HUDEP-2 (cell line): ENCODE data around the gene OR2T3.
"Not testable (repeated sequence)": the region's sequence is repeated elsewhere in the genome, so short reads cannot be mapped to it uniquely, and the experiment has no call there.

Experiments used
- DNase-seq, 76 experiments: peaks; one replicate each; lab custom pipeline; 2025; ENCODE audit not compliant: unreplicated experiment in 76 of 76; lab: John Stamatoyannopoulos, UW

The OR2T3 gene

DNA sequence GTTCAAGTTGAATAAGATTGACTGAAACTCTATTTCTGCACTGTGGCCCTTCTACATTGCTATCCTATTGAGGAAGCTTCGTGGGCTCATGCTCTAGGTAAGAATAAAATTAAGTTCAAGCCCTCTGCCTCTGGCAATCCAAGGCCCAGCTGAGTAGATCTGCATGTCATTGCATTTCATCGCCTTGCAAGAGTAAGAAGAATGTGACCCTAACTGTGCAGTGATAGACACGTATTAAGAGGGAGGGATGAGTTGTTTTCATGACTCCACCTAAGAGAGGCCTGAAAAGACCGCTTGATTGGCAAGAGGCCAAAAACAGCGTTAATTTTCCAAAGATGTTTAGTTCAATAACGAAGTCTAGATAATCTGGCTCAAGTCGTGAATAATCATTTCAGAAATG, 14.0 kb upstream of the OR2T3 start:
- DNase-seq, result not testable (repeated sequence)

DNA sequence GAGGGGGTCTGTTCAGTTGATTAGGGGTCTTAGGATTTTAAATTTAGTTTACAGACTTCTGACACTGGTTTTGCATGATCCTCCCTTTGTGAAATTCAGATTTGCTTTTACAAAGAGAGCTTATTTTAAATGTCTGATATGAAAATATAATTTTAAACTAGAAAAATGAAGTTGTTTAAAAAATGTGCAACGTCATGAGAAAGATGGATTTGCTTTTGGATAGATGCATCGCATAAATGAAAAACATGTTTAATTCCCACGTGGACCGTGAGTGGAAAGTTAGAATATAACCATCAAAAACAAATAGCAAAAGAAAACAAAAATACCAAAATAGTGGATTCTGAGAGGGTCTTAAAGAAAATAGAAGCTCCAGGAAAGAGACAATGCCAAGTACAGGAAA, 2.0 kb upstream of the OR2T3 start:
- no peak for DNase-seq

DNA sequence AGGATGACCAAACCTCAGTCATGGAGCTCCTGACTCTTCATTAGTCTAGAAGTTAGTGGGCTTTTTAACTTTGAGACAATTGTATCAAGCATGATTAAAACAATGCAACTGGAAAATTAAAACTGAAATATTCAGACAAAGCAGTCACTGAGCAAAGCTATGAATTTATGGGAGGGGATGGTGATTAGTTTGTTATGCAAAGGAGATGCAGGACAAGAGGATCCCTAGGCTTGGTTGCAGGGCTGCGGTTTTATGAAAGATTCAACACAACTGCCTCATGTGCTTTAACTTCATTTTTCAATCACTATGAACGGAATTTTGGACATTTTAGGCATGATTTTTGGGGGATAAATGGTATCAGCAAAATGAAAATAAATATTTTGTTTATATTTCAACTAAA, 1.0 kb upstream of the OR2T3 start:
- not testable (repeated sequence) for DNase-seq

DNA sequence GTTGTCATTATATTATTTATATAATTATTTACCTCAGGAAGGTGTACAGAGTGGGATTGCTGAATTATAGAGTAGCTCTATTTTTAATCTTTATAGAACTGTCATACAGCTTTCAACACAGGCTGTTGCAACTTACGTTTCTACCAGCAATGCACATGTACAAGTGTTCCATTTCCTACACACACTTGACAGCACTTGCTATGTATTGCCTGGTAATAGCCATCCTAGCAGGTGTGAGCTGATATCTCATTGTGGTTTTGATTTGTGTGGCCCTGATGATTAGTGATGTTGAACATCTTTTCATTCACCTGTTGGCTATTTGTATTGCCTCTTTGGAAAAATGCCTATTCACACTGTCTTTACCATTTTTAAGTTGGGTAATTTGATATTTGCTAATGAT, 2.5 kb downstream of the OR2T3 start:
- not testable (repeated sequence) for DNase-seq

DNA sequence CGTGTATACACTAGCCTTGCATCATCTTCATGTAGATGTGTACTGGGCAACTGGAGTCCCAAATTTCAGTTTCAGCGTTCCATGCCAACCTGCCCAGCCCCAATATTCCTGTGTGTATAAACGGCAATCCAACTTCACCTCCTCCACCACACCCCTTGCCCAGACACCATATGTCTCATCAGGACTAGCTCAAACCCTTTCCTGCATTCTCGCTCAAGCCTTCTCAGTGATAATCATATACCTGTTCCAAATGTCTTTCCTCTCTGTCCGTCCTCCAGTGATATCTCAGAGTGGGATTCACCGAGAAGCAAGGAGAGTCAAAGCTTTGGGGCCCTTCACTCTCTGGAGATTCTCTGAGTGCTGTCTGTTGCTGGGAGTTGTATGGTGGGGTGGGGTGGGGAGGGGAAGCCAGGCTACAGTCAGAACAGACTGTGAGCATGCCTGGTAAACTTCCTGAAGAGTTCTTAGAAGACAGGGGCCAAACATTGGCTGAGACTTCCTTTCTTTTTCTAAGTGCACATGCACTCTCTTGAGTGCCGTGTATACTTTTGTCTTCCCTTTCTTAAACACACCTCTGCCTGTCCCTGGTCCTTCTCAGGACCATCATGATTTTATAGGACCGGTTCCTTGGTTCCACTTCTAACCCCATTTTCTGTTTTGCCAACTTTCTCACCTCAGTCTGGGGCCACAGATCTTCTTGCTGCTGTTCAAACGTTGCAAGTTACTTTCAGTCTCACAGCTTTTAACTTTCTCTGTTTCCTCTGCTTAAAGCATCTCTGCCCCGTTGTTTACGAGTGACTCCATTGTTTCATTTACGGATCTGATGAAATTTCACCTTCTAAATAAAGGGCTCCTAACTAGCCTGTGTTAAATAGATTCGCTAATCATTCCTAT, 8.8 kb downstream of the OR2T3 start:
- DNase-seq, result not testable (repeated sequence)

DNA sequence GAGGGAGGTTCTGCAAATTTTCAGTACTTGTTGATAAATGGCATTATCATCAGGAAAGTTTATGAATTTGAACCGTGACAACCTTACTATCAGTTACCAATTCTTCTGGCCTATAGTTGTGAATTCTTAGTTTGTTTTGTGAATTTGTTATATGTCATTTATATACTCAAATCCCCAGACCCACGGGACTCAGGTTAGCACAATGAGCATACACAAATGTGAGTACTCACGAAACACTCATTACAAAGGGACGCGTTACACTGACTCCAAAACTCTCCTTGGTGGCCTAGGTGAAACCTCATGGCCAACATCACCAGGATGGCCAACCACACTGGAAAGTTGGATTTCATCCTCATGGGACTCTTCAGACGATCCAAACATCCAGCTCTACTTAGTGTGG, 15.1 kb downstream of the OR2T3 start, which contains the start of gene OR2T5:
OR2T5 (plus strand) TSS at position 301 of the 400 bp plus-strand sequence; CDS start at position 301, 0 bp downstream.
- DNase-seq, result not testable (repeated sequence)

DNA sequence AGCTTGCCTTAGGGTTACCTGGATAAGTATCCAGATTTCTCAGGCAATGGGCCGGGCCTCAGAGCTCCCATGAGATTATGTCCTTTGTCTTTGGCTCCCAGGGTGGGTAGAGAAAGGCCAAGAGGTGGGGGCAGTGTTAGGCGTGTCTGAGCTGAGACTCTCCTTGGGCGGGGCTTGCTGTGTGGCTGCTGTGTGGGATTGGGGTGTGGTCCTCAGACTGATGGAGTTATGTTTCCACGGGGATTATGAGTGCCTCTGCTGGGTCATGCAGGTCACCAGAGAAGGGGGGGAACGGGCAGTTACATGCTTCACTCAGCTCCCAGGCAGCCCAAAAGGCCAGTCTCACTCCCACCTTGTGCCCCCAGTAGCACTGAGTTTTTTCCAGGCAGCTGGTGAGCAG, 23.5 kb downstream of the OR2T3 start:
- not testable (repeated sequence) for DNase-seq

DNA sequence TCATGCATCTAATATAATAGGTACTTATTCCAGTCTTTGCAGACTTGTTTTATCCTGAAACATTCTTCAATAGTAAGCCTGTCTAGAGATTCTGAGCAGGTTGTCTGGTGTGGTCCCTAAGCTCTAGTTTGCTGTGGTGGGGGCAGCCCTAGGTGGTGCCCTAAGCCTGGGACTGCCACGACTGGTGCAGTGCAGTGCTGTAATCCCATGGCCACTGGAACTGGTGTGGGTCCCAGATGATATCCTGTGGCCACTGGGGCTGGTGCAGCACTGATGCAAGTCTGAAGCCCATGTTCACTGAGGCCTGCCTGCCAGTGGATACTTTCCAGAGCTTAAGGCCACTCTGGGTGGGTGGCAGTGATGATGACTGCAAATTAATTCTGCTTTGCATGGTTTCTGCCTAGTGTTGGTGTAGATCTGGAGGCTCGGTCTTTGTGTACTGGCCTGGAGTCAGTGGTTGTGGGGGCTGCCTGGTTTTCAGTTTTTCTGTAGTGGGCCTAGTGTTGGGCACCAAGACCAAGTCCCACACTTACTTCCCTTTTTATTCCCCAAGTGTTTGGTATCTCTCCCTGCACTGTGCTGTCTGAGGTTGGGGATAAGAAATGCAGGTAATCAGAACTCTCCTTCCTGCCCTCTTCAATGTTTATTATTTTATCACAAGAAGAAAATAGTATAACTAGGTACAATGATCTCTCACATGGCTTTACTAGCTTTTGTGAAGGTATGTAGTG, 27.3 kb downstream of the OR2T3 start:
- DNase-seq, result not testable (repeated sequence)

DNA sequence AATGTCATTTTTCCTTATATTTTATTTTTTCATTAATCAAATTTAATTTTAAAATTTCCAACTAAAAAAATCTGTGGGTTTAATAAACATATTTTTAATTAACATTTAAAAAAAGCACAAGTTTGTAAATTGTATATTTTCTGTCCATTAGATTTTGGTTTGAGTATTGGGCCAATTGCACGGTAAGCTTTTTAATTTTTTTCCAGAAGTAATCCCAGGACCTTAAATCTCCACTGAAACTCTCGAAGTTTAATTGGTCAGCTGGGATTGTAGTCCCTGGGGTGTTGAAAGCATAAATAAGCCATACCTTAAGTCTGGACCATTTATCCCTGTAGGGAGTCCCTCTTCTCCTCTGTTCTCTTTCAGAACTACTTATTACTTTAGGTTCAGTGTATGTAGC, 34.6 kb downstream of the OR2T3 start, which contains the start of gene OR2G6:
OR2G6 (plus strand) TSS at position 301 of the 400 bp plus-strand sequence. CDS start 13,574 bp downstream, outside the sequence.
- DNase-seq, result not testable (repeated sequence)

DNA sequence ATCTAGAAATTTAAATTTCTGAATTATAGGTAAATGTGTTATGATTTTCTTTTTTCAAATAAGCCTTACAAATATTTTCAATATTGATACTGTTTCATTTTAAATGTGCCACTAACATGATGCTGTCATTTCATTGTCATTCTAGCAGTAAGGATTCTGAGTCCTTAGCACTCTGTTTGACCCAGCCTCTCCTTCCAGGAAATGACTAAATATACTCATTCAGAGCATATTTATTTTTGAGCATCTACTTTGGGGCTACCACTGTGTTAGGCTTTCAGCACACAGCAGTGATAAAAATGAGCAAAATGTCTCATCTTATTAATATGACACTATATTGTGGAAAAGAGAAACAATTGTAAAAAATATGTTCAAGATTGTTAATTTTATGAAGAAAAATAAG, 37.1 kb downstream of the OR2T3 start:
- DNase-seq, result not testable (repeated sequence)

DNA sequence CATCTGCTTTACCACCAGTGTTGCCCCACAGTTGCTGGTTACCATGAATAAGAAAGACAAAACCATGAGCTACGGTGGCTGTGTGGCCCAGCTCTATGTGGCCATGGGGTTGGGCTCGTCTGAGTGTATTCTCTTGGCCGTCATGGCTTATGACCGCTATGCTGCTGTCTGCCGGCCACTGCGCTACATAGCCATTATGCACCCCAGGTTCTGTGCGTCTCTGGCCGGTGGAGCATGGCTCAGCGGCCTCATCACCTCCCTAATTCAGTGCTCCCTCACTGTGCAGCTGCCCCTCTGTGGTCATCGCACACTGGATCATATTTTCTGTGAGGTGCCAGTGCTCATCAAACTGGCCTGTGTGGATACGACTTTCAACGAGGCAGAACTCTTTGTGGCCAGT, 48.7 kb downstream of the OR2T3 start:
- DNase-seq, result no peak
